H1 (cell line): ENCODE data around the gene TEAD2. TPM values are rescaled to one million over a fixed set of nuclear protein-coding genes. Genes with fewer than 3 reads are reported as not detected.

ENCODE experiments used
- ATF2 ChIP-seq: IDR thresholded peaks from 2 replicates; pipeline ENCODE4 v1.6.1; 2012; ENCODE audit warnings: low read length, inconsistent platforms
- TAF1 ChIP-seq: IDR thresholded peaks from 2 replicates; pipeline ENCODE4 v1.6.1; 2011; ENCODE audit warnings: mild to moderate bottlenecking, low read depth, low read length
- TCF12 ChIP-seq: IDR thresholded peaks from 2 replicates; pipeline ENCODE4 v1.6.1; 2011; ENCODE audit warnings: low read depth, mild to moderate bottlenecking, low read length
- polyA plus RNA-seq, 7 experiments: library from polyadenylated mRNA; depleted of rRNA in 3 of 7; stranded (reverse) in 5 of 7; unstranded in 2 of 7; fragments of >200 nt in 5 of 7; fragments of 200-250 nt in 2 of 7; gene quantifications; 1 replicate in 5 of 7; 2 replicates in 1 of 7; 4 replicates in 1 of 7; pipeline versions ENCODE4 v1.2.1 to v1.2.3, GENCODE V29; 2011 to 2013; ENCODE audit warnings: missing spikeins in 2 of 7, mixed read lengths in 2 of 7
- total RNA-seq: library from RNA; stranded (reverse); fragmentation: NEBNext Ultra II Directional; extraction: Animal tissue kit (Norgen Biotek cat#: 25700); gene quantifications from 2 replicates; pipeline ENCODE4 v1.2.1, GENCODE V29; 2021

The TEAD2 gene
- total and polyA plus RNA-seq, 2 of the 8 experiments (the other 6 are each of a cell fraction or from before 2014, with no cell fraction given), result 87.6 to 146 TPM

DNA sequence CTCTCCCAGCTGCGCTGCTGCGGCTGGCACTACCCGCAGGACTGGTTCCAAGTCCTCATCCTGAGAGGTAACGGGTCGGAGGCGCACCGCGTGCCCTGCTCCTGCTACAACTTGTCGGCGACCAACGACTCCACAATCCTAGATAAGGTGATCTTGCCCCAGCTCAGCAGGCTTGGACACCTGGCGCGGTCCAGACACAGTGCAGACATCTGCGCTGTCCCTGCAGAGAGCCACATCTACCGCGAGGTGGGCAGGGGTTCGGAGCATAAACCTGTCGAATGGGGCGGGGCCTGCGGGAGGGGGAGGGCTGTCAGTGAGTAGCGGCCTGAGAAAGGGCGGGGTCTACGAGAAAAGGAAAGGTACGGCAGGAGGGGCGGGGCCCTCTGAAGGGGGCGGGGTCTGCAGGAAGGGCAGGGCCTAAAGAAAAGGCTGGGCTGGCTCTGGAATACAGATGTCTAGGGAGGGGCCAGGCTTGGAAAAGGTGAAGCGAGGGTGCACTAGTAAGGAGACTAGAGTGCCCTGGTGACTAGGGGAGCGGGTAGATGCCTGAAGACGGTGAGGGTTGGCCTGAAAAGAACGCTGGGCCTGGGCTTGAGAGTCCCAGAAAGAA is 23.4 kb downstream of the TEAD2 start (continued):
- TF ChIP-seq ATF2 (peak; percentile 23; the same call in 1 of the 2 replicates), TAF1 (peak; percentile 59; the same call in 1 of the 2 replicates), TCF12 (no peak)
